Measurements from ENCODE around the gene RHOU. TPM values are rescaled to one million over a fixed set of nuclear protein-coding genes. Genes with fewer than 3 reads are reported as not detected.

The RHOU gene
- total and polyA plus RNA-seq, 10 of the 15 experiments (the other 5 are each of a cell fraction or from before 2014, with no cell fraction given) = not detected

DNA sequence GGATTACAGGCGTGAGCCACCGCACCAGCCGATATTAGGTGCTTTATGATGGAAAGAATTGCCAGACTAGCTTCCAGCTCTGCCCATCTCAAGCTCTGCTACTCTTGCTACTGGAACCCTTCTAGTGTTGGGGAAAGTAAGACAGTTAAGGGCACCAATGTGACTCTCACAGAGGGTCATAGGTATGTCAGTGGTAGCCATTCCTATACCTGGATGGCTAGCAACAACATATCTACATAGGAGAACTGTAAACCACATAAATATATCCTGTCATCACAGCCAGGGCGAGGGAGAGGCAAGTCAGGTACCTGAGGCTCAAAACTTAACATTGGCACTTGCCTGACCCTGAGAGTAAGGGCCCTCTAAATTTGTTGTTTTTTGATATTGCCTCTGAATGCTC, 1.7 kb upstream of the RHOU start:
- TF ChIP-seq NFYA (IDR thresholded peaks at IDR 0.05; ENCODE audit: borderline replicate concordance, low read depth, low read length) = no peak
- no peak for TF ChIP-seq STAT3 (IDR thresholded peaks at IDR 0.05; ENCODE audit: low read depth, low read length)
- no peak for TF ChIP-seq ESRRA (IDR thresholded peaks at IDR 0.05; ENCODE audit: low read length)
- TF ChIP-seq ZNF217 (IDR thresholded peaks at IDR 0.05) = no peak
- TF ChIP-seq RELA (IDR thresholded peaks at IDR 0.05; ENCODE audit: borderline replicate concordance, partially characterized antibody) = no peak
- no peak for TF ChIP-seq ZNF274 (IDR thresholded peaks at IDR 0.05; ENCODE audit: insufficient read depth, insufficient read length)
- no peak for TF ChIP-seq TCF3 (IDR thresholded peaks at IDR 0.05; ENCODE audit: borderline replicate concordance, insufficient read depth, low read depth, low read length)
- no peak for TF ChIP-seq HCFC1 (IDR thresholded peaks at IDR 0.05; ENCODE audit: low read length)
- TF ChIP-seq, protein P1, sequence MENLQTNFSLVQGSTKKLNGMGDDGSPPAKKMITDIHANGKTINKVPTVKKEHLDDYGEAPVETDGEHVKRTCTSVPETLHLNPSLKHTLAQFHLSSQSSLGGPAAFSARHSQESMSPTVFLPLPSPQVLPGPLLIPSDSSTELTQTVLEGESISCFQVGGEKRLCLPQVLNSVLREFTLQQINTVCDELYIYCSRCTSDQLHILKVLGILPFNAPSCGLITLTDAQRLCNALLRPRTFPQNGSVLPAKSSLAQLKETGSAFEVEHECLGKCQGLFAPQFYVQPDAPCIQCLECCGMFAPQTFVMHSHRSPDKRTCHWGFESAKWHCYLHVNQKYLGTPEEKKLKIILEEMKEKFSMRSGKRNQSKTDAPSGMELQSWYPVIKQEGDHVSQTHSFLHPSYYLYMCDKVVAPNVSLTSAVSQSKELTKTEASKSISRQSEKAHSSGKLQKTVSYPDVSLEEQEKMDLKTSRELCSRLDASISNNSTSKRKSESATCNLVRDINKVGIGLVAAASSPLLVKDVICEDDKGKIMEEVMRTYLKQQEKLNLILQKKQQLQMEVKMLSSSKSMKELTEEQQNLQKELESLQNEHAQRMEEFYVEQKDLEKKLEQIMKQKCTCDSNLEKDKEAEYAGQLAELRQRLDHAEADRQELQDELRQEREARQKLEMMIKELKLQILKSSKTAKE (IDR thresholded peaks at IDR 0.05; ENCODE audit: low read depth, poor library complexity, severe bottlenecking) = no peak
- TF ChIP-seq ZZZ3 (IDR thresholded peaks at IDR 0.05; ENCODE audit: control insufficient read depth, insufficient read length, low read depth) = no peak
- TF ChIP-seq, protein P2, sequence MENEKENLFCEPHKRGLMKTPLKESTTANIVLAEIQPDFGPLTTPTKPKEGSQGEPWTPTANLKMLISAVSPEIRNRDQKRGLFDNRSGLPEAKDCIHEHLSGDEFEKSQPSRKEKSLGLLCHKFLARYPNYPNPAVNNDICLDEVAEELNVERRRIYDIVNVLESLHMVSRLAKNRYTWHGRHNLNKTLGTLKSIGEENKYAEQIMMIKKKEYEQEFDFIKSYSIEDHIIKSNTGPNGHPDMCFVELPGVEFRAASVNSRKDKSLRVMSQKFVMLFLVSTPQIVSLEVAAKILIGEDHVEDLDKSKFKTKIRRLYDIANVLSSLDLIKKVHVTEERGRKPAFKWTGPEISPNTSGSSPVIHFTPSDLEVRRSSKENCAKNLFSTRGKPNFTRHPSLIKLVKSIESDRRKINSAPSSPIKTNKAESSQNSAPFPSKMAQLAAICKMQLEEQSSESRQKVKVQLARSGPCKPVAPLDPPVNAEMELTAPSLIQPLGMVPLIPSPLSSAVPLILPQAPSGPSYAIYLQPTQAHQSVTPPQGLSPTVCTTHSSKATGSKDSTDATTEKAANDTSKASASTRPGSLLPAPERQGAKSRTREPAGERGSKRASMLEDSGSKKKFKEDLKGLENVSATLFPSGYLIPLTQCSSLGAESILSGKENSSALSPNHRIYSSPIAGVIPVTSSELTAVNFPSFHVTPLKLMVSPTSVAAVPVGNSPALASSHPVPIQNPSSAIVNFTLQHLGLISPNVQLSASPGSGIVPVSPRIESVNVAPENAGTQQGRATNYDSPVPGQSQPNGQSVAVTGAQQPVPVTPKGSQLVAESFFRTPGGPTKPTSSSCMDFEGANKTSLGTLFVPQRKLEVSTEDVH (IDR thresholded peaks at IDR 0.05; ENCODE audit: low read depth, partially characterized antibody) = no peak
- TF ChIP-seq, protein P3, sequence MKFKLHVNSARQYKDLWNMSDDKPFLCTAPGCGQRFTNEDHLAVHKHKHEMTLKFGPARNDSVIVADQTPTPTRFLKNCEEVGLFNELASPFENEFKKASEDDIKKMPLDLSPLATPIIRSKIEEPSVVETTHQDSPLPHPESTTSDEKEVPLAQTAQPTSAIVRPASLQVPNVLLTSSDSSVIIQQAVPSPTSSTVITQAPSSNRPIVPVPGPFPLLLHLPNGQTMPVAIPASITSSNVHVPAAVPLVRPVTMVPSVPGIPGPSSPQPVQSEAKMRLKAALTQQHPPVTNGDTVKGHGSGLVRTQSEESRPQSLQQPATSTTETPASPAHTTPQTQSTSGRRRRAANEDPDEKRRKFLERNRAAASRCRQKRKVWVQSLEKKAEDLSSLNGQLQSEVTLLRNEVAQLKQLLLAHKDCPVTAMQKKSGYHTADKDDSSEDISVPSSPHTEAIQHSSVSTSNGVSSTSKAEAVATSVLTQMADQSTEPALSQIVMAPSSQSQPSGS (IDR thresholded peaks at IDR 0.05; ENCODE audit: low read length) = no peak
- no peak for TF ChIP-seq NBN (IDR thresholded peaks at IDR 0.05)
- TF ChIP-seq PAX5 (IDR thresholded peaks at IDR 0.05; ENCODE audit: borderline replicate concordance, low read depth, low read length) = no peak
- TF ChIP-seq MYB (IDR thresholded peaks at IDR 0.05; ENCODE audit: borderline replicate concordance, low read depth, low read length) = no peak
- TF ChIP-seq IKZF1 (conservative IDR thresholded peaks at IDR 0.05) = no peak
- Histone ChIP-seq H3K4me1 (ENCODE audit: control insufficient read depth, insufficient read depth, low read length) (no peaks in the 10 kb centered on the region), H3K4me3 (no peak overlapping the region), H2AFZ (ENCODE audit: control insufficient read depth, low read depth, low read length) (no peak overlapping the region), H3K36me3 (ENCODE audit: control insufficient read depth in 2 of 2, insufficient read depth in 2 of 2, low read length in 1 of 2) (no peaks in the 10 kb centered on the region), H3K27ac (ENCODE audit: control insufficient read depth, insufficient read depth) (no peak overlapping the region), H3K4me2 (ENCODE audit: control insufficient read depth, insufficient read depth) (no peak overlapping the region), H3K9ac (ENCODE audit: control insufficient read depth, insufficient read depth, low read length) (no peak overlapping the region), H3K9me3 (replicated peaks; ENCODE audit: control insufficient read depth, insufficient read depth, low read length) (no peaks in the 10 kb centered on the region), H3K27me3 (replicated peaks in 1 of 2; ENCODE audit: control insufficient read depth in 2 of 2, insufficient read depth in 2 of 2, low read length in 1 of 2) (peaks cover 2 to 33% of the 10 kb centered on the region in 2 experiments; a peak in 3 of 4 replicates), H4K20me1 (ENCODE audit: control insufficient read depth, insufficient read depth) (no peaks in the 10 kb centered on the region), H3K79me2 (ENCODE audit: control insufficient read depth, insufficient read depth, low read length) (no peaks in the 10 kb centered on the region)
- CTCF ChIA-PET = no interaction called here
- SMC1A ChIA-PET (ENCODE audit: uncharacterized antibody, unreplicated experiment) = no interaction called here
- BruUV-seq (replicated peaks) = no TSS peak
- no peak for ATAC-seq
- WGBS (ENCODE audit: insufficient coverage, insufficient replicate concordance, low lambda C conversion rate, missing lambda C conversion rate) = 29% methylated on average over 4 of the region's 4 CpGs
- intact Hi-C loops (cut with micrococcal nuclease; ENCODE audit: unreplicated experiment) = no loop called here
- in situ Hi-C loops (cut with MboI) = no loop called here
- RAD21 ChIA-PET (ENCODE audit: unreplicated experiment) = no interaction called here
- no peak for FAIRE-seq
- POLR2A ChIA-PET = no interaction called here
- DNase-seq (ENCODE audit: low read depth, low spot score) = no peak

All from GM12878 (cell line).